ENCODE data around the gene INIP. TPM values are rescaled to one million over a fixed set of nuclear protein-coding genes. Genes with fewer than 3 reads are reported as not detected.

INIP gene
- total and polyA plus RNA-seq, 9 of the 15 experiments (the other 6 are each of a cell fraction or from before 2014, with no cell fraction given) = 11.9 to 87.9 (median 37.3) TPM

GRCh38 chr9:112717661-112718331 is at the start of gene INIP (continued):
- TF ChIP-seq ZBTB49 (CRISPR knock-in tag; IDR thresholded peaks at IDR 0.05; ENCODE audit: borderline replicate concordance) = no peak
- TF ChIP-seq PTBP1 (IDR thresholded peaks at IDR 0.05; ENCODE audit: low read depth, low read length) = no peak
- no peak for TF ChIP-seq ZNF3 (CRISPR knock-in tag; IDR thresholded peaks at IDR 0.05)
- peak; percentile 35; the same call in 1 of the 2 replicates for TF ChIP-seq SP1 (CRISPR knock-in tag; IDR thresholded peaks at IDR 0.05)
- TF ChIP-seq TRIM24 (IDR thresholded peaks at IDR 0.05) = no peak; a peak in 1 of 4 replicates
- no peak for TF ChIP-seq RERE (CRISPR knock-in tag; IDR thresholded peaks at IDR 0.05; ENCODE audit: borderline replicate concordance)
- TF ChIP-seq ZNF436 (CRISPR knock-in tag; IDR thresholded peaks at IDR 0.05) = no peak
- no peak; the same call in 1 of the 2 replicates for TF ChIP-seq ETV5 (CRISPR knock-in tag; IDR thresholded peaks at IDR 0.05; ENCODE audit: low read depth)
- no peak for TF ChIP-seq NR0B1 (IDR thresholded peaks at IDR 0.05; ENCODE audit: partially characterized antibody)
- TF ChIP-seq USF1 (CRISPR knock-in tag; IDR thresholded peaks at IDR 0.05) = peak; percentile 40; the same call in 1 of the 2 replicates
- TF ChIP-seq MBD2 (IDR thresholded peaks at IDR 0.05; ENCODE audit: borderline replicate concordance, low read depth) = no peak; the same call in 1 of the 2 replicates
- no peak for TF ChIP-seq TCFL5 (CRISPR knock-in tag; conservative IDR thresholded peaks at IDR 0.05)
- no peak for TF ChIP-seq KAT2B (IDR thresholded peaks at IDR 0.05; ENCODE audit: low read depth, low read length)
- peak; percentile 82 for TF ChIP-seq POLR2AphosphoS5 (IDR thresholded peaks at IDR 0.05; ENCODE audit: control insufficient read depth, insufficient read depth, low read depth, low read length)
- TF ChIP-seq TAF9B (IDR thresholded peaks at IDR 0.05; ENCODE audit: partially characterized antibody) = no peak
- peak; percentile 90 for TF ChIP-seq ELF1 (tag; IDR thresholded peaks at IDR 0.05)
- no peak for TF ChIP-seq CGGBP1 (CRISPR knock-in tag; IDR thresholded peaks at IDR 0.05)
- TF ChIP-seq ZNF668 (CRISPR knock-in tag; IDR thresholded peaks at IDR 0.05) = no peak
